GM18858 (cell line): ENCODE measurements around the gene KCNN3.

Experiments used
- ATAC-seq: cut with Tn5 transposase; IDR thresholded peaks from one replicate; pipeline ENCODE4 v1.9.1; 2021; ENCODE audit not compliant: unreplicated experiment

Gene KCNN3

DNA sequence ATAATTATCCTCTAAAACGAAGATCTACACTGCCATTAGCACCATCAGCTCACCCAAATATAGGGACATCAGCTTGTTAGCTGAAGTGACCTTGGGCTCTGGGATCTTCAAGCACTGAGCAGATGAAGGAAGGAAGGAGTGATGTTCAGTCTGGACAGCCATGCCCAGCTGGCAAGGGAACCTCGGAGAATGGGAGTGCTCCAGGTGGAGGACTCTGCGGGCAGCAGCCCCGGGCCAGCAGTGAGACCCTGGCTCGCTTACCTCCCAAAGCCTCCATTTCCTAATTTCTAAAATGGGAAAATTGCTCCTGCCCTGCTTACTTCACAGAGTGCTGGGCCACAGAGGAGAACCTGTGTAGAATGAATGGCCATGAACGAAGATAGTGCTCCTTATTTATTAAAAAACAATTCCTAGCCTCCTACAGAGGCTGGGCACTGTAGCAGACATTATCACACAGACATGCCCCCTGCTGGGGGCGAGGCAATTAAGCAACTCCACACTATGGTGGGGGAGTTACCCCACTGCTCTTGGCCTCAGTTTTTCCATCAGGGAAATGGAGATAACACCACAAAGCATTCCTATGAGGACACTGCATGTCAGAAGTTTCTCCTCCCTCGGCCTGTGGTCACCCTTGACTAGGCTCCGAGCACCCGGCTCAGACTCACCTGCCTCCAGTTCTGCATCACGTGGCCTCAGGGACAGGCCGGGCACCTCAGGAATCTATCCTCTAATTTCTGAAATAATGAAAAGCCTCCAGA is 117.6 kb downstream of the KCNN3 start:
- ATAC-seq: no peak

DNA sequence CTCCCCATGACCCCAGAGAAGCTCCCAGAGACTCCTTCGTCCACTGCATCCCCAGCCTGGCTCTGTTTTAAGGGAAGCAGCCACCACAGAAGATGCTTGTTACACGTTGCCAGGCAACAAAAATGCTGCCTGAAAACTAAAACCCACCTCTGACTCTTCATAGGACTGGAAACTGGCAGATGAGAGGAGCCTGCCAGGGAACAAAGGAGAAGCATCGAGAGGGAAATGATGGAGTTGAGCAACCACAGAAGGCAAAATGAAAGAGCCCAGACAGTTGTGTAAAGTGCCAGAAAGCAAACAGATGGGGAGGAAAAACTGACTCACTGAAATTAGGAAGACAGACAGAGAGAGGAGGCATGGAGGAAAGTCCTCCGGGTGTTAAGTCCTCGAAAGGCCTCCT is 118.4 kb downstream of the KCNN3 start:
- no peak for ATAC-seq

GRCh38 chr1:154750681-154751665 is 119.1 kb downstream of the KCNN3 start:
- ATAC-seq: no peak

GRCh38 chr1:154749078-154749760 is 120.9 kb downstream of the KCNN3 start:
- no peak for ATAC-seq

DNA sequence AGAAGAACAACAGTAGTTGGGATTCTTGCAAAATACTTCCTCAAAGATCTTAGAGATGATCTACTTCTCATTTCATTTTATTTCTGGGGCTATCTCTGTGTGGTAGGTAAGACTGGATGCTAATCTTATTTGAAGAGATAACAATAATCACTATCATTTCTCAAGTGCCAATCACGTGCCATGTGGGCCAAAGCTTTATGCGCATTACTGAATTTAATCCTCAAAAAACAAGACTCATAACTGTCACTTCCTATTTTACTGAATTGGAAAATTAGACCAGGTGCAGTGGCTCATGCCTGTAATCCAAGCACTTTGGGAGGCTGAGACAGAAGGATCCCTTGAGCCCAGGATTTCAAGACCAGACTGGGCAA is 121.7 kb downstream of the KCNN3 start:
- ATAC-seq: peak; percentile 12

- ATAC-seq: peak; percentile 68
Measured at GRCh38 chr1:154747740-154748404, 122.2 kb downstream of the KCNN3 start.

DNA sequence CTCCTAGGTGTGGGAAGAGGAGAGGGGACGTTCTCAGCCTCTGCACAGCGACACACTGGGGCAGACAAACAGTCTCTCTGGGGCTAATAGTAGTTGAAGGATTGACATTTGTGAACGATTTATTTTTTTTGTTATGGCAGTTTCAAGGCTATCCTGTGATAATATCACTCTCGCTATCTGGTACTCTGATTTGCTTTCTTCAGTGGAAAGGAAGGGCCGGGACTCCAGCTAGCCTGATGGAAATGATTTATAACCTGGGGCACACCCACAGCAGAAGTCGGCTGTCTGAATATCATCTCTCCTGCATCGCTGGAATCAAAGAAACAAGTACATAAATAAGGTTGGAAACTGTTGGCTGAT is 122.7 kb downstream of the KCNN3 start:
- no peak for ATAC-seq

DNA sequence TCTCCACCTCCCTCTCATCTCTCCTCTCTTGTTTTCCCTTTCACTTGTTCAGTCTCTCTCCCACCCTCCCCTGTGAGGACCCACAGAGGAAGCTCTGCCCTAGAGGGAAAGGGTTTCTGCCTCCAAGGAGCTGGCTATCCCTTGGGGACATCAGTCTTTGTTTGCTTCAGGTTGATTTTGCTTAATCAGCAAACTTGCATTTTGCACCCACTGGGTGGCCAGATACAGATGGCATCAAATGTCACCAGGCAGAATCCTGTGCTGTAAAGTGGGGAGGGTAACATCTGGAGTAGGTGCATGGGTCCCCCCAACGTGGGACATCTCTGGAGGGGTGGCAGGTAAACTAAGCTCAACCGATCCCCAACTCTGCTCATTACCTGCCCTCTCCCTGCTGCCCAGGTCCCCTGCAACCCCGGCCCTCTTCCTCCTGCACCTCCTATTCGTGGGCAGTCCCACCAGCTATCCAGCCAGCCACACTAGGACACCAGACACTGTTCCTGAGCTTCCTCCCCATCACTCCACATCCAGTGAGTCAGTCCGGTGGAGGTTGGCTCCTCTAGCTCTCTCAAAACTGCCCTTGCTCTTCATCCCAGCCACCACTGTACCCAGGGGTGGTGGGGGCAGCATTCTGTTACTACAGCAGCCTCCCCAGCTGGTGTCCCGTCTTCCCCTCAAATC is 123.3 kb downstream of the KCNN3 start:
- no peak for ATAC-seq

GRCh38 chr1:154745750-154746425 is 124.2 kb downstream of the KCNN3 start:
- no peak for ATAC-seq

DNA sequence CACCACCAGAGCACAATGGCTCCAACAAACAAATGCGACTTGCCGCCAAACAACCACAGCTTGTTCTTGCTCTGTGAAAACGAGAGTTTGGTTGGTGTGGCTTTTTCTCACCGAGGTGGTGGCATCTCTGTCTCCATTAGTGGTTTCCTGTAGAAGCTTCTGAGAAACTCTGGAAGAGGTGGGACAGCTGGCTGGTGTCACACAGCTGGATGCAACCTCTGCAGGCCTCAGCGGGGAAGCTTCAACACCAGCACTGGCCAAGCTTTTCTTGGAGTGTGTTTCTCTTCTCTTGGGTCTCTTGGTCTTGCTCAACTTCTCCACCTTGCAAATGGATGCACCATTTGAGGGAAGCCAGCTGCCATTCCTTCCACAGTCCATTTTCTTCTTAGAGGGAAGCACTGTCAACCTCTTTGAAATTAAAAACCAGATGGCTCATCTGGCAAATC is 124.8 kb downstream of the KCNN3 start:
- no peak for ATAC-seq

GRCh38 chr1:154744352-154745035 is 125.6 kb downstream of the KCNN3 start:
- no peak for ATAC-seq

- ATAC-seq: no peak
Measured at GRCh38 chr1:154743526-154744036, 126.5 kb downstream of the KCNN3 start.

DNA sequence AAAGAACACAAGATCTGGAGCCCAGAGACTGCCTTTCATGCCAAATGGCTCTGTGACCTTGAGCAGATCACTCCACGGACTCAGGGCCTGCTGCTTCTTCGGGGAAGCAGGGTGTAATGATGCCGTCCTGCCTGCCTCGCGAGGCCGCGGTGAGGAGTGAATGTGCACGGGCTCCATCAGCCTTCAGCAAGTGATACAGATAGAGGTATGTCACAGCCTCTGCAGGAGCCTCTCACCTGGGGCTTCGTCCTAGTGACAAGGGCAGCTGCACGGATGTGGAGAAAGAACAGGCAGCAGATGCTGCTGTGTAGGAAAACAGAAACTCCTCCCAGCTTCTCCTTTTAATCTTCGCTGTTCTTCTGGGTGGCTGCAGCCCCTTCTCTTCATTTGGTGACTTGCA is 127.5 kb downstream of the KCNN3 start:
- no peak for ATAC-seq

- ATAC-seq: no peak
Measured at GRCh38 chr1:154741741-154742495, 128.2 kb downstream of the KCNN3 start.

DNA sequence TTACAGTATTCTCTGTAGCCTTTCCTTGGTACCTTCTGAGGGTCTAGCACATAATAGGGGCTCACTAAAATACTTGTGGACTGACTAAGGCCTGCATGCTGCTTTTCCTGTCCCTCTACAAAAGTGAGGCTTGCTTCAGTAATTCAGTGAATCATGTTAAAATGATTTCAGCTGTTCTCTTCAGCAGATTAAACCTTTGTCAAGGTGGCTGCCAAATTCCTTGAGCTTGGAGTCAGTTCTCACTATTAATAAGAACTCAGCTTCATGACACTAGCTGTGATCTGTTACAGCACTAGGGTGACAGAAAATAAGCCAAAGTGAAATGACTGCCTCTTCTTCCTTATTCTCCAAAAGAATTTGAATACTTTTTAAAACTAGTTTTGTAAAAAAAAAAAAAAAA is 128.8 kb downstream of the KCNN3 start:
- no peak for ATAC-seq

DNA sequence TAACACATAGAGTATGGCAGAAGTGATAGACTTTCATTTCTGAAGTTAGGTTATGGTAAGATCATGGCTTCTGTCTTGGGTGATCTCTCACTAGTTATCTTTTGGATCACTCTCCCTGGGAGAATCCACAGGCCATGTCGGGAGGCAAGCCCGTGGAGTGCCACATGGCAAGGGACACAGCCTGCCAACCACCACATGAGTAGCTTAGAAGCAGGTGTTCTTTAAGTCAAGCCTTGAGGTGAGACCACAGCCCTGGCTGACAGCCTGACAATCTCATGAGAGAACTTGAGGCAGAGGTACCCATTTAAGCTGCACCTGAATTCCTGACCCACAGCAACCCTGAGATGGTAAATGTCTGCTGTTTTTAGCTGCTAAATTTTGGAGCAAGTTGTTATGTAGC is 130.4 kb downstream of the KCNN3 start:
- ATAC-seq: no peak

DNA sequence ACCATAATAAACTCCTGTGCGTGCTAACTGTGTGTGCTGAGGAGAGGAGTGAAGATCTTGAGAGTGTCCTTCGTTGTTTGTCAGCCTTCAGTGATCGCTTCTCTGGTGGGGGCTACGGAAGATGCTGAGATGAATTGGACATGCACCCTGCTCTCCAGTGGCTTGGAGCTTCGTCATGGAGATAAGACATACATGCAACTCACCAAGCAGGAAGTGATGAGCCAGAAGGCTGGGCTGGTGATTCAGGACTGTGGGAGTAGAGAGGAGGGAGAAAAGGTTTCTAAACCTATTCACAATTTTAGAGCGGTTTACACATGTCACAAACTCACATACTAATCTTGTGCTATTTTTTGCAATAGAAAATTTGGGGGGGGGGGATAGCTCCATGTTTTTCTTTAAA is 133.2 kb downstream of the KCNN3 start:
- no peak for ATAC-seq

DNA sequence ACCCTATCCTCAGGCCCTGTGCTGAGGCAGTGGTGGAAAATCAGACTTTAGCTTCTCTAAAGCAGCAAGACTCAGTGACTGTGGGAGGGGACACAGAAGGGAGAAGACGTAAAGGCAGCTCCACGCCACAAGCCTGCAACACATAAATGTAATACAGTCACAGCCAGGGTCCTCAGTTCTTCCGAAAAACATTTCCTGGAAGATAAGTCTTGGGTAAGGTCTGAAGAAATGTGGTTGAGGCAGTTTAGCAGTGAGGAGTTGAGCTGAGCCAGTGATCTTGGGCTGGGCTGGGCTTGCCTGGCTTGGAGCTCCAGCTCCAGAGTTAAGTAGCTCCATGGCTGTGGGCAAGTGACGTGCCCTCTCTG is 134.3 kb downstream of the KCNN3 start:
- ATAC-seq: no peak
